HG03103 (cell line): Measurements from ENCODE around the gene WHRN.

Experiments used
- ATAC-seq: cut with Tn5 transposase; IDR thresholded peaks from one replicate; pipeline ENCODE4 v1.9.1; 2021; ENCODE audit warnings: low read depth; ENCODE audit not compliant: unreplicated experiment

WHRN gene

GRCh38 chr9:114386886-114387679, 118.2 kb downstream of the WHRN start:
- no peak for ATAC-seq

GRCh38 chr9:114386361-114386885, 118.8 kb downstream of the WHRN start:
- no peak for ATAC-seq

GRCh38 chr9:114385397-114386181, 119.7 kb downstream of the WHRN start:
- ATAC-seq = peak; percentile 78

- no peak for ATAC-seq
These were observed 120.4 kb downstream of the WHRN start for GRCh38 chr9:114384836-114385396.

GRCh38 chr9:114384341-114384740, 120.9 kb downstream of the WHRN start:
- no peak for ATAC-seq

- ATAC-seq = no peak
These were observed 121.6 kb downstream of the WHRN start for GRCh38 chr9:114383521-114384231.

- no peak for ATAC-seq
These were observed 122.4 kb downstream of the WHRN start for GRCh38 chr9:114382699-114383520.

- no peak for ATAC-seq
These were observed 126.4 kb downstream of the WHRN start for GRCh38 chr9:114378883-114379282.

GRCh38 chr9:114378016-114378415, 127.3 kb downstream of the WHRN start:
- no peak for ATAC-seq

- no peak for ATAC-seq
These were observed 128.5 kb downstream of the WHRN start for GRCh38 chr9:114376586-114377445.

GRCh38 chr9:114375386-114376175, 129.7 kb downstream of the WHRN start:
- no peak for ATAC-seq

- ATAC-seq = no peak
These were observed 130.3 kb downstream of the WHRN start for GRCh38 chr9:114374936-114375335.

- no peak for ATAC-seq
These were observed 131.1 kb downstream of the WHRN start for GRCh38 chr9:114373960-114374730.

- peak; percentile 87 for ATAC-seq
These were observed 132.3 kb downstream of the WHRN start for GRCh38 chr9:114372921-114373448.

GRCh38 chr9:114371973-114372917, 133.0 kb downstream of the WHRN start:
- ATAC-seq = no peak

GRCh38 chr9:114371343-114371944, 133.8 kb downstream of the WHRN start:
- ATAC-seq = no peak
